HG03378 (cell line): ENCODE results near the gene LCLAT1.
"Not testable (repeated sequence)": the region's sequence is repeated elsewhere in the genome, so short reads cannot be mapped to it uniquely, and the experiment has no call there.

Experiments used
- ATAC-seq: cut with Tn5 transposase; IDR thresholded peaks from one replicate; pipeline ENCODE4 v1.9.1; 2021; ENCODE audit warnings: mild to moderate bottlenecking, moderate library complexity; ENCODE audit not compliant: unreplicated experiment

The LCLAT1 gene

DNA sequence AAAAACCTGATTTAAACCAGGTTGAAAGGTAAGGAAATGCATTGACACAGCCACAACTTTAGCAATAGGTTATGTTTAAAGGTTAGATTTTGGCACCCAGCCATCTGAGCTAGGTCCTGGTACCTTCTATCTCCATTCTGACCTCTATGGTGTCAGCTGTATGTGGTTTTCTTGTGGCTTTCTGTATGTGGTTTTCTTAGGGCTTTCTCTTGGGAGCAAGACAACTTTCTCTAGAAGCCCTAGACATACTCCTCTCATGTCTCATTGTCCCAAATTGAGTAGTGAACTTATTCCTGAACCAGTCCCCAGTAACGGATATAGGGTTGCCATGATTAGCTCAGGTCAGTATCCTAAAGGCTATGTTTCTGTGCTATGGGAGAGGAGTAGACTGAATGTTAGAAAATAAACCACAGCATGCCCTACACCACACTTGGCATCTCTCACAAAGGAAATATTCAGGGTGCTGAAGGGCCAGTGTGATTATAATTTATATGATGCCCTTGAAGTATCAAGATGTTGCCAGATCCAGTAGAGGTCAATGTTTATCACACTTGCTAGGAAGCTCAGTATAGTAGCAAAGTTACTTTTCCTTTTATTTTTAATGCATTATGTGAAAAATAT, 184.1 kb downstream of the LCLAT1 start:
- ATAC-seq, result peak; percentile 64

- no peak for ATAC-seq
Observed at GRCh38 chr2:30633039-30633438, 186.0 kb downstream of the LCLAT1 start.

- no peak for ATAC-seq
Observed at GRCh38 chr2:30636311-30636710, 189.3 kb downstream of the LCLAT1 start.

GRCh38 chr2:30639836-30640235, 192.8 kb downstream of the LCLAT1 start:
- ATAC-seq, result no peak

GRCh38 chr2:30641765-30642345, 194.8 kb downstream of the LCLAT1 start:
- no peak for ATAC-seq

DNA sequence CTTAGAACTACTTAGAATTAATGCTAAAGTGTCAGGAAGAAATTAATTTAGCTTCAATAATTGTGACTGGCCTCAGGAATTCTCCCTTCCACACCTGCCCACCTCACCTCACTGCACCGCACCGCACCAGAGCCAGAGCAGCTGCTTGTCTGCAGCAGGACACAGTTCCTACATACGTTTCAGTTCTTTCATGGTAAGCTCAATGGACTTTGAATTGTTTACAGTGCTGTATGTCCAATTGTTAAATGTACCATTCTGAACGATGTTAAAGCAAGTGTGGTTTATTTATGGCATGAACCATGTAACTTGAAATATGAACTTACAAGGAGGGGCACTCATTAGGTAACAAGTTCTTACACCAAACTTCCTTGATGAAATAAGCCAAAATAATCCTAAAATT, 196.0 kb downstream of the LCLAT1 start:
- not testable (repeated sequence) for ATAC-seq

DNA sequence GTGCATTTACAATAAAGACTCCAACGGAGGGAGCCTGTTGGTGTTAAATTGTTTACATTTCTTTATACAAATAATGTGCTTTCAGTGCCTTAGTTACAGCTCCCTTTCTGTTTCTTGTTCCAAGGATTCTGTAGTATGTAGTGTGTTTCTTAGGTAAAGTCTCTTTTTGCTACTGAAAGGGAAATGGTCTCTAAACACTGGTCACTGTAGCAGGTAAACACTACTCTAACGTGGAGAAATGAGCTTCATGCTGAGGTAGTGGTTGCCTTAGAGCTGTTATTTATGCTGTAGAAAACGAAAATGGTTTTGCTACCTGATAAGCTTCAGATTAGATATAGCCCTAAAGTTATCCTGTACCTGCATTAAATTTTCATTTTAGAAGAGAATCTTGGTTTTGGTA, 196.6 kb downstream of the LCLAT1 start:
- no peak for ATAC-seq

DNA sequence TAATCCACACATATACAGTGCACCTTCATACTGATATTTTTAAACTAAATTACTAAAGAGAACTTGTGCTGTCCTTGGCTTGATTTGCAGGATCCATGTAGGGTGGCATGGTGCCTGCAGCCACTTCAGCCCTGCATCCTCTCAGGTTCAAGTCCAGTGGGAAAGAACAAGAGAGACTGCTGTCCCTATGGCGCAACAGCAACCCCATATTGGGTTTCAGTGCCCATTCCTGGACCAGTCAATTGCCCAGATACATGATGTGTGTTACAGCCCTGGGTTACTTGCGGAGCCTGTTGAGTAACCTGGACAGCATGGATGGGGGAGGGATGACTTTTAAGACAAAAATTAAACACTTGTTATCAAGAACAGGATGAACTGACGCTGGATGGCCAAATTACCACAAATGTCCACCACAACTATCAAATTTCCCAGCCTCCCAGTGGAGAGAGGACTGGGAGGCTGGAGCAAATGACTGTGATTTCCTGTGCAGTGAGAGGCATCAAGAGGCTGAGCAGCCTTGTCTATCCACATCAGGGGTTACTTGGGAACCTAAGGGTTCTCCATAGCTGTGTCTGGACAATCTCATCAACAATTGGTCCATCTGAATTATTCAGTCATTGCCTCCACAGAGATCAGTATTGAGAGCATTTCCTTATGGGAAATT, 198.2 kb downstream of the LCLAT1 start:
- ATAC-seq, result no peak

DNA sequence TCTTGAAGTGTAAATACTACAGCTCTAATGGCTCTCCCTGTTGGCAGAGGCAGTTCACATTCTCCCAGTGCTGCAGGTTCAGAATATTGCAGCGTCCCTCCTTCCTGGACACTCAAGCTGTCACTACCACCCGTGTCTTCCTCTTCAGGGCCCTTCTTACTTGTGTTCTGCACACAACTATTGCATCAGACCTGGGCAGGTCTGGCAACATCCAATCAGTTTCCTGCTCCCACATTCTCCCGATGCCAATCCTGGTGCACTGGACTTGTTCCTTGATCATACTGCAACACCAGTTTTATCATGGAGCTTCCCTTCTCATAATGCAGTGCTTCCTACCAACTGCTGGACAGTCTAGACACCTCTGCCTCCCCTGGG, 198.7 kb downstream of the LCLAT1 start:
- no peak for ATAC-seq

- no peak for ATAC-seq
Observed at GRCh38 chr2:30647752-30648457, 200.9 kb downstream of the LCLAT1 start.

DNA sequence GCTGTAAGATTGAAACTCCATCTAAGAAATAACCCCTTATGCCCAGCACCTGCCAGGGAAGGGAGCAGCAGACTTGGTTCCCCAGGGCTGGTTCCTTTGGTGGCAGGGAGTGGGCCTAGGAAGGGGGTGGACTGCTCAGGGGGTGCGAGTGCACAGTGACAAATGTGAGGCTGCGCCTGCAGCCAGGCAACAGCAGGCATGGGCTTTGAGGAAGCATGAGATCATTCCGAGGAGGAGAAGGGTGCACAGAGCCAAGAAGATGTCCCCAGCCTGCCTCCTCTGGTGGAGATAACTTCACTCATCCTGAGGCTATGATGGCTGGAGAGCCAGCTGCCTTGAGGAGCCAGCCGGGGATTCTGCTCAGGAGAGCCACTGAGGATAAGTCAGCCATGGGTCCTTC, 202.2 kb downstream of the LCLAT1 start:
- no peak for ATAC-seq

DNA sequence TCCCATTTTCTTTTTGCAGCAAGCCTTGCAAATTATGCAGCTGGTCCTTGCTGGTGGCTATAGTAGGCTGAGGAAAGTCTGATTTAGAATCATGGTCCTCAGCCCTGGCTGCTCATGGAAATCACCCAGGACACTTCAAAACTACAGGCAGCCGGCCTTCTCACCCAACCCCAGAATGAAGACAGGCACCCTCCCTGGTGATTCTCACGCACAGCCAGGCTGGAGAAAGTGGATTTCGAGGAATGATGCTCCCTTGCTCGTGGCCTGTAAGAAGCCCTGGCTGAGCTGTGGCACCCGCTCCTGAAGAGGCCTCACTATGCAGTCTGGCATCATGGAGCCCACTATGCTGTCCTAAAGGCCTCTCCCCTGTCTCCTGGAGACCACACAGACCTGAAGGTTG, 202.8 kb downstream of the LCLAT1 start:
- ATAC-seq, result no peak

DNA sequence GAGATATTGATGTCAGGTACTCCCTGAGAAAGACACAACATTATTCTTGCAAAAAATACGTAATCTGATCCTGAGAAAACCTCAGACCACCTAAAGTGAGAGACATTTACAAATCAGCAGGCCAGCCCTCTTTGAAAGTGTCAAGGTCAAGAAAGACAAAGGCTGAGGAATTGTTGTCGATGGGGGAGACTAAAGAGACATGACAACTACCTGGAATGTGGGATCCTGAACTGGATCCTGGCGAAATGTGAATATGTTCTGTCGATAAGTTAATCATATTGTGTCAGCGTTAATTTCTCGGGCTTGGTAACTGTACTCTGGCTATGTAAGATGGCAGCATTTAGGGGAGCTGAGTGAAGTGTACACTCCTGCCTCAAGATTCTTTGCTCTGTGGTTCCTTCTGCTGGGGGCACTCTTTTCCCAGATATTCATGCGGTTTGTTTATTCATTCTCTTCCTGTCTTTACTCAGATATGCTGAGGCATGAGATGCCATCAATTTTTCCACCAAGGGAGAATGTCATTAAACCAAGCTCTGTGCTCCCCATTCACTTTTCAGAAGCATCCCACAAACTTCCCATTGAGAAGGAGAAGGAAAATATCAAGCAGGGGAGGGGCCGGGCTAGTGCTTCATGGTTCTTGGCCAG, 205.3 kb downstream of the LCLAT1 start:
- no peak for ATAC-seq

GRCh38 chr2:30653847-30654246, 206.8 kb downstream of the LCLAT1 start:
- ATAC-seq, result no peak

DNA sequence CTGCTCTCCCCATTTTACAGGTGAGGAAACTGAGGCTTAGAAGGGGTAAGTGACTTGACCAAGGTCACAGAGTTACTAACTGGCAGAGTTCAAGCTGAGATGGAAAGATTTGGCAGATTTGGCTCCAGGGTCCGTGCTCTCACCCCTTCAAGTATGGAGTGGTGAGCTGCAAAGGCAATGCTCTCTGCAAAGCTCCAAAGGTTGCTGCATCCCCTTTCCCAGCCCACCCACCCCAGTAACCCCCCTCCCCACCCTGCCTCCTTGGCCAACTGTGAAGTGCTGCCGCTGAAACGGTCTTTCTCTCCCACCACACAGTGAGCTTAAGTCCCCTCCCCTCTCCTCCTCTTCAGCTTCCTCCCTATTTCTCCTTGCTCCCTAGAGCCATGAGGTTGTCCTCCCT, 207.4 kb downstream of the LCLAT1 start:
- ATAC-seq, result no peak

GRCh38 chr2:30655211-30655610, 208.2 kb downstream of the LCLAT1 start:
- no peak for ATAC-seq

DNA sequence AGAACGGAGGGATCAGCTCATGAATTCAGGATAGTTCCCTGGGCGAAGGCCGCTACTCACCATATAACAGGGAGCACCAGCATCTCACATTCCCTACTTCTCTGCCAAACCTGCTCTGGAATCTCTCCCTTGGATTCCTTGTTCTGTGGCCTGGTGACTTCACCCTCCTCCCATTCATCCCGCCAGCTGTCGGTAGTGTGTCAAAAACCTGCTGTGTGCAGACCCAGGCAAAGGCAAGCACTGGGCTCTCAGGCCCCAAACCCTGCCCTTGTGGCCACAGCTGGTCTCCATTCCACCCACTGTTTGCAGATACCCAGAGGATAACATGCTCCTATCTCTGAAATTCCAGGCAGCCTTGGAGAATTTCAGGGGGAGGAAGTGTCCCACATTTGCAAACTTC, 208.6 kb downstream of the LCLAT1 start:
- no peak for ATAC-seq

DNA sequence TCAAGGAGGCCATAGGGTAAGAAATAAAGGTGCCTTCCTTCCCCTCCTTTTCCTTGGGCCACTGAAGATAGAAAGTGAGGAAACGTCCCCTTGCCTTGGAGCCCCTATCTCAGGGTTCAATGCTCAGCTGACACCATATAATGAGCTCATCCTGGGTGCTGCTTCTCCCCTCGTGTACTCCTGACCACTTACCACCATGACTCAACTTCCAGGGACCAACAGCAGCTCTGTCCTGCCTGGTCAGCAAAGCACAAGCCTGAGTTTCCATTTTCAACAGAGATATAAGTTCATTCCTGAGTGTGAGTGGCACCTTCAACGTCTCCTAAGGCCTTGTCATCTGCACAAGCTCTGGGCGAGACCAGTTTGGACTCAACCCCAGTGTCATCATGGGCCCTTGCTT, 209.0 kb downstream of the LCLAT1 start:
- ATAC-seq, result no peak

GRCh38 chr2:30661173-30662107, 214.4 kb downstream of the LCLAT1 start:
- ATAC-seq, result no peak
